Umbilical cord (tissue), 2 donors: ENCODE data around the gene MEGF6. TPM values are rescaled to one million over a fixed set of nuclear protein-coding genes. Genes with fewer than 3 reads are reported as not detected.

Source experiments
- DNase-seq: peaks from one replicate; pipeline ENCODE4 v3.0.0-alpha.2; 2015; ENCODE audit warnings: low spot score
- total RNA-seq: library from RNA; depleted of rRNA; stranded (reverse); fragments of >200 nt; gene quantifications from one replicate; pipeline ENCODE4 v1.2.3, GENCODE V29; 2014; ENCODE audit warnings: low replicate concordance; ENCODE audit not compliant: insufficient read depth

Gene MEGF6
- total RNA-seq, 1 donor from 2014 or later = 45.3 TPM

- DNase-seq = no peak
Observed at GRCh38 chr1:3520419-3521378, 90.6 kb downstream of the MEGF6 start.

- no peak for DNase-seq
Observed at GRCh38 chr1:3519301-3519885, 91.9 kb downstream of the MEGF6 start.

GRCh38 chr1:3518756-3519155 is 92.6 kb downstream of the MEGF6 start:
- DNase-seq = no peak

DNA sequence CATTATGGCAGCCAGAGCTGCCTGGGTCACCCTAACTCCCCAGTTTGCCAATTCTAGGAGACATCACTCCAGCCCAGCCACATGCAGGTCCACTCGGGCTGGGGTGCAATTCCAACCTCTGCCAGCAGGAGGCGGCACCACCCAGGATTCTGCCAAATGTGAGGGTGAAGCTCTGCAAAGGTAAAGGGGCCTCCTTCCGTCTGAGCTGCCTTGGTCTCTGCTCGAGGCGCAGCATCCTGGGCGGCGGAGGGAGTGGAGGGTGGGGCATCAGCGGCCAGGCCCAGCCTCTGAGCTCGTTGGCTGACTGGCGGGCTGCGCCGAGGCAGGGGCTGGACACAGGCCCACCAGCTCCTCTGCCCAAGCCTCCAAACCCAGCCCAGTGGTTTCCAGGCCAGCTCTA is 93.1 kb downstream of the MEGF6 start:
- DNase-seq = no peak

GRCh38 chr1:3516911-3517675 is 94.2 kb downstream of the MEGF6 start:
- no peak for DNase-seq

DNA sequence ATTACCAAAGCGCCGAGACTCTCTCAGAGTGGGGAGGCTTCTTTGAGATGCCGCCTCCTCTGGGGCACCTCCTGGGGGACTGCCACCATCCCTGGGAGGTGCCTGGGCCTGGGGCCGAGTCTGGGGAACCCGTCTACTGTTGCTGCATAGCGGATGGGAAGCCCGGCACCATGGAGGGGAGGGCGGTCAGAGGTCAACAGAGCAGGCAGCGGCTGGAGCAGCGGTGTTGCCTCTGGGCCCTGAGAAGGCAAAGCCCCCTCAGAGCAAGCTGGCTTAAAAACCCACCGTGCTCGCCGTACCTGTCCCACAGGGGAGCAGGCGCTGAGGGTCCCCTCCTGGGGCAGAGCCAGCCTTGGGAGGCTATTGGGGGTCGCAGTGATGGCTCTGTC is 94.8 kb downstream of the MEGF6 start:
- no peak for DNase-seq

GRCh38 chr1:3515774-3516480 is 95.4 kb downstream of the MEGF6 start:
- no peak for DNase-seq

GRCh38 chr1:3515272-3515671 is 96.0 kb downstream of the MEGF6 start:
- DNase-seq = no peak

GRCh38 chr1:3514404-3514803 is 96.9 kb downstream of the MEGF6 start:
- DNase-seq = no peak

- no peak for DNase-seq
Observed at GRCh38 chr1:3511856-3512255, 99.5 kb downstream of the MEGF6 start.

- DNase-seq = no peak
Observed at GRCh38 chr1:3511306-3511705, 100.0 kb downstream of the MEGF6 start.

GRCh38 chr1:3510956-3511250 is 100.4 kb downstream of the MEGF6 start:
- DNase-seq = no peak

- no peak for DNase-seq
Observed at GRCh38 chr1:3510136-3510955, 101.0 kb downstream of the MEGF6 start.

GRCh38 chr1:3509721-3510120 is 101.6 kb downstream of the MEGF6 start:
- no peak for DNase-seq

GRCh38 chr1:3508757-3509415 is 102.4 kb downstream of the MEGF6 start:
- no peak for DNase-seq

DNA sequence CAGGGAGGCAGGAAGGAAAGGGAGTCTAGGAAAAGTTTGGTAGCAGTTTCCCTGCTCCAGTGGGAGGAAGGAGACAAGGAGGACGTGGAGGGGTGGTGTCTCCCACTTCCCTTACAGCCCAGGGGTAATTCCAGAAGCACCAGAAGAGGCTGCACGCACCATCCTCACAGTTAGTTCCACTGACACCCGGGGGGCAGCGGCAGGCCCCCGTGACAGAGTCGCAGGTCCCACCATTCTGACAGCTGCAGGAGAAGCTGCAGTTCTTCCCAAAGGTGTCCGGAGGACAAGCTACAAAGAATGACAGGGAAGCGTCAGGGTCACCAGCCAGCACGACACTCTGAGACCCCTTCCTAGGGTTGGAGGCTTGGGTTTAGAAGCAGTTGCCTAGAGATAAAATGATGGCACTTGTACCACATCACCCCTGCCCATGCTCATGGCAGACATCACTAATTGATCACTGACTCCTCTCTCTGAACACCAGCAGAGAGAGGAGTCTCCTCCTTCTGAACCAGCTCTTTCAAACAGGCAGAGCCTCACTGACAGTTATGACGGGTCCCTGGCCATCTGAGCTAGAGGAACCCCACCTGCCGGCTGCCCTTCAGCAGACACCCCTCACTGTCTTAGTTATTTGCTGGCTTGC is 103.6 kb downstream of the MEGF6 start:
- no peak for DNase-seq

- no peak for DNase-seq
Observed at GRCh38 chr1:3506943-3507342, 104.4 kb downstream of the MEGF6 start.

- DNase-seq = no peak
Observed at GRCh38 chr1:3506041-3506440, 105.3 kb downstream of the MEGF6 start.

- no peak for DNase-seq
Observed at GRCh38 chr1:3505161-3505560, 106.1 kb downstream of the MEGF6 start.

GRCh38 chr1:3504822-3505153 is 106.5 kb downstream of the MEGF6 start:
- DNase-seq = no peak
